H9 (cell line): ENCODE measurements around the gene C1orf115. TPM values are rescaled to one million over a fixed set of nuclear protein-coding genes. Genes with fewer than 3 reads are reported as not detected.

ENCODE experiments used
- DNase-seq: peaks from one replicate; pipeline ENCODE4 v3.0.0-alpha.2; 2017
- H2AFZ ChIP-seq: one replicate; pipeline ENCODE4 v1.6.1; 2013; ENCODE audit warnings: mild to moderate bottlenecking, low read length, control low read depth, moderate library complexity
- H2AK5ac ChIP-seq: 2 replicates; pipeline ENCODE4 v1.6.1; 2013; ENCODE audit warnings: low read length, control low read depth, mixed read lengths; ENCODE audit not compliant: insufficient read length
- H2BK120ac ChIP-seq: one replicate; pipeline ENCODE4 v1.6.1; 2013; ENCODE audit warnings: low read depth, mild to moderate bottlenecking, low read length, control low read depth, inconsistent platforms; ENCODE audit not compliant: poor library complexity, severe bottlenecking
- H2BK12ac ChIP-seq: 2 replicates; pipeline ENCODE4 v1.6.1; 2013; ENCODE audit warnings: low read length, control low read depth, mixed read lengths, low read depth; ENCODE audit not compliant: insufficient read length
- H2BK15ac ChIP-seq: 2 replicates; pipeline ENCODE4 v1.6.1; 2013; ENCODE audit warnings: low read depth, low read length, control low read depth
- H2BK20ac ChIP-seq: one replicate; pipeline ENCODE4 v1.6.1; 2013; ENCODE audit warnings: low read depth, mild to moderate bottlenecking, low read length, control low read depth, inconsistent platforms; ENCODE audit not compliant: poor library complexity, severe bottlenecking
- H2BK5ac ChIP-seq: 2 replicates; pipeline ENCODE4 v1.6.1; 2013; ENCODE audit warnings: low read length, control low read depth, mixed read lengths; ENCODE audit not compliant: insufficient read length
- H3K14ac ChIP-seq: 2 replicates; pipeline ENCODE4 v1.6.1; 2013; ENCODE audit warnings: low read length, control low read depth; ENCODE audit not compliant: insufficient read depth
- H3K18ac ChIP-seq: 2 replicates; pipeline ENCODE4 v1.6.1; 2013; ENCODE audit warnings: low read depth, mild to moderate bottlenecking, mixed read lengths, low read length, control low read depth; ENCODE audit not compliant: insufficient read length
- H3K23ac ChIP-seq: 2 replicates; pipeline ENCODE4 v1.6.1; 2013; ENCODE audit warnings: low read length, control low read depth, mixed read lengths, low read depth; ENCODE audit not compliant: insufficient read length
- H3K23me2 ChIP-seq: 2 replicates; pipeline ENCODE4 v1.6.1; 2013; ENCODE audit warnings: low read depth, mild to moderate bottlenecking, mixed read lengths, low read length, control low read depth; ENCODE audit not compliant: insufficient read length, poor library complexity, severe bottlenecking
- H3K27ac ChIP-seq: 2 replicates; pipeline ENCODE4 v1.5.1; 2013; ENCODE audit warnings: low read length, control low read depth, mixed read lengths, low read depth; ENCODE audit not compliant: insufficient read length
- H3K27me3 ChIP-seq: 2 replicates; pipeline ENCODE4 v1.6.1; 2013; ENCODE audit warnings: low read length, control low read depth, inconsistent platforms; ENCODE audit not compliant: insufficient read depth
- H3K4ac ChIP-seq: 2 replicates; pipeline ENCODE4 v1.6.1; 2013; ENCODE audit warnings: low read depth, mild to moderate bottlenecking, control low read depth, inconsistent platforms, low read length, moderate library complexity
- H3K4me1 ChIP-seq: 2 replicates; pipeline ENCODE4 v1.6.1; 2013; ENCODE audit warnings: low read length, control low read depth, inconsistent platforms; ENCODE audit not compliant: insufficient read depth
- H3K4me2 ChIP-seq: 2 replicates; pipeline ENCODE4 v1.6.1; 2013; ENCODE audit warnings: low read length, control low read depth, mixed read lengths; ENCODE audit not compliant: insufficient read length, insufficient read depth
- H3K56ac ChIP-seq: 2 replicates; pipeline ENCODE4 v1.6.1; 2013; ENCODE audit warnings: low read depth, mild to moderate bottlenecking, mixed read lengths, low read length, control low read depth; ENCODE audit not compliant: insufficient read length
- H3K79me1 ChIP-seq: 2 replicates; pipeline ENCODE4 v1.6.1; 2013; ENCODE audit warnings: low read depth, mild to moderate bottlenecking, moderate library complexity, low read length, control low read depth, inconsistent platforms; ENCODE audit not compliant: insufficient read depth, poor library complexity, severe bottlenecking
- H3K79me2 ChIP-seq: 2 replicates; pipeline ENCODE4 v1.6.1; 2013; ENCODE audit warnings: low read length, control low read depth, inconsistent platforms; ENCODE audit not compliant: insufficient read depth
- H3K9ac ChIP-seq: 2 replicates; pipeline ENCODE4 v1.6.1; 2013; ENCODE audit warnings: low read length, control low read depth, mixed read lengths; ENCODE audit not compliant: insufficient read length; ENCODE audit errors: extremely low read depth
- H3K9me3 ChIP-seq: one replicate; pipeline ENCODE4 v1.6.1; 2013; ENCODE audit warnings: low read depth, low read length, inconsistent platforms; ENCODE audit not compliant: control insufficient read depth
- H3T11ph ChIP-seq: one replicate; pipeline ENCODE4 v1.6.1; 2013; ENCODE audit warnings: mild to moderate bottlenecking, low read length, control low read depth, inconsistent platforms
- H4K20me1 ChIP-seq: one replicate; pipeline ENCODE4 v1.6.1; 2013; ENCODE audit not compliant: control insufficient read depth, insufficient read length, insufficient read depth
- H4K5ac ChIP-seq: 2 replicates; pipeline ENCODE4 v1.6.1; 2013; ENCODE audit warnings: low read depth, mild to moderate bottlenecking, mixed read lengths, low read length, control low read depth; ENCODE audit not compliant: insufficient read length
- H4K8ac ChIP-seq: replicated peaks from 2 replicates; pipeline ENCODE4 v1.6.1; 2013; ENCODE audit warnings: low read length, control low read depth, mixed read lengths, low read depth; ENCODE audit not compliant: insufficient read length
- H4K91ac ChIP-seq: 2 replicates; pipeline ENCODE4 v1.6.1; 2013; ENCODE audit warnings: low read depth, mild to moderate bottlenecking, moderate library complexity, mixed read lengths, low read length, control low read depth; ENCODE audit not compliant: insufficient read length
- H3K27ac Mint-ChIP-seq, 3 experiments: 2 replicates in 2 of 3; 3 replicates in 1 of 3; pipeline ENCODE4 v1.8.0; 2020 to 2021; ENCODE audit warnings: mixed read lengths in 3 of 3, mild to moderate bottlenecking in 1 of 3, moderate library complexity in 1 of 3
- H3K27me3 Mint-ChIP-seq: 2 replicates; pipeline ENCODE4 v1.8.0; 2021; ENCODE audit warnings: low read depth, mild to moderate bottlenecking, moderate library complexity, mixed read lengths
- H3K36me3 Mint-ChIP-seq, 3 experiments: 2 replicates in 2 of 3; 3 replicates in 1 of 3; pipeline ENCODE4 v1.8.0; 2020 to 2021; ENCODE audit warnings: low read depth in 3 of 3, mixed read lengths in 3 of 3; ENCODE audit not compliant: insufficient read depth in 1 of 3
- H3K4me1 Mint-ChIP-seq, 2 experiments: 2 replicates each; pipeline ENCODE4 v1.8.0; 2020; ENCODE audit warnings: mixed read lengths in 2 of 2
- H3K4me3 Mint-ChIP-seq, 2 experiments: 2 replicates in 1 of 2; 3 replicates in 1 of 2; pipeline ENCODE4 v1.8.0; 2020 to 2021; ENCODE audit warnings: mild to moderate bottlenecking in 2 of 2, mixed read lengths in 2 of 2, moderate library complexity in 1 of 2
- H3K9me3 Mint-ChIP-seq, 2 experiments: 2 replicates in 1 of 2; 3 replicates in 1 of 2; pipeline ENCODE4 v1.8.0; 2020; ENCODE audit warnings: mild to moderate bottlenecking in 2 of 2, mixed read lengths in 2 of 2, moderate library complexity in 1 of 2
- CTCF ChIP-seq: fragments of 200-600 bp; sonication (generic); conservative IDR thresholded peaks from 3 replicates; pipeline ENCODE4 v1.8.0; 2021; ENCODE audit warnings: antibody characterized with exemption, mild to moderate bottlenecking
- WGBS: extraction: QIAGEN DNeasy Blood & Tissue Kit; methylation state at CpG from one replicate; pipeline ENCODE4 v1.1.7; 2013; ENCODE audit warnings: missing lambda C conversion rate, low lambda C conversion rate, mixed read lengths; ENCODE audit not compliant: insufficient read length; ENCODE audit errors: extremely low coverage; 5-methylcytosine and 5-hydroxymethylcytosine counted together
- total RNA-seq: library from RNA; stranded (reverse); gene quantifications from 2 replicates; pipeline ENCODE4 v1.2.1, GENCODE V29; 2021

The C1orf115 gene
- total RNA-seq, 1 experiment from 2014 or later = 6.0 TPM

GRCh38 chr1:220696226-220696862 is 6.2 kb downstream of the C1orf115 start:
- H2BK120ac ChIP-seq = no peak overlapping the region
- H2AK5ac ChIP-seq = no peak overlapping the region
- DNase-seq = no peak
- Mint-ChIP-seq H3K4me1 (peaks cover 13 to 15% of the 10 kb centered on the region in 2 experiments), H3K27me3 (peaks cover 22% of the 10 kb centered on the region), H3K9me3 (no peaks in the 10 kb centered on the region), H3K4me3 (no peak overlapping the region), H3K36me3 (peaks cover 0 to 3% (median 0%) of the 10 kb centered on the region in 3 experiments; a peak in 2 of 7 replicates), H3K27ac (no peak overlapping the region)
- H4K5ac ChIP-seq = no peak overlapping the region
- no peak overlapping the region for H2BK20ac ChIP-seq
- no peak overlapping the region for H3K18ac ChIP-seq
- H4K8ac ChIP-seq = no peak overlapping the region
- no peak overlapping the region for H2BK15ac ChIP-seq
- H4K91ac ChIP-seq = no peak overlapping the region
- no peak overlapping the region for H2AFZ ChIP-seq
- no peaks in the 10 kb centered on the region for H4K20me1 ChIP-seq
- no peak overlapping the region for H3K56ac ChIP-seq
- H3K79me2 ChIP-seq = no peaks in the 10 kb centered on the region
- no peaks in the 10 kb centered on the region for H3K4me1 ChIP-seq
- no peak overlapping the region for H3K23ac ChIP-seq
- no peak overlapping the region for H3K4ac ChIP-seq
- H3T11ph ChIP-seq = no peak overlapping the region
- no peak overlapping the region for H2BK12ac ChIP-seq
- H3K4me2 ChIP-seq = no peak overlapping the region
- no peak overlapping the region for H2BK5ac ChIP-seq
- no peaks in the 10 kb centered on the region for H3K23me2 ChIP-seq
- no CpG with 5 or more reads among the region's 16 CpGs for WGBS
- TF ChIP-seq CTCF = no peak
- no peak overlapping the region for H3K27ac ChIP-seq
- peaks cover 3% of the 10 kb centered on the region for H3K27me3 ChIP-seq
- H3K9ac ChIP-seq = no peak overlapping the region
- H3K14ac ChIP-seq = no peak overlapping the region
- H3K79me1 ChIP-seq = no peaks in the 10 kb centered on the region
- H3K9me3 ChIP-seq = no peaks in the 10 kb centered on the region
